Lung (tissue), 12 donors: ENCODE measurements around the gene UXS1. TPM values are rescaled to one million over a fixed set of nuclear protein-coding genes. Genes with fewer than 3 reads are reported as not detected.

Source experiments
- ATAC-seq: fragments of 200-7000 bp; cut with Tn5 transposase; one replicate; pipeline ENCODE4 v1.9.1; 2020; ENCODE audit warnings: moderate number of reproducible peaks; ENCODE audit not compliant: insufficient read depth, low FRiP score
- DNase-seq, 3 donors: peaks; one replicate each; pipeline ENCODE4 v3.0.0-alpha.2; 2013 to 2017
- H3K27ac ChIP-seq, 2 donors: one replicate each; pipeline ENCODE4 v1.5.1; 2013; ENCODE audit warnings: mild to moderate bottlenecking in 2 of 2, moderate library complexity in 2 of 2, control low read depth in 1 of 2, inconsistent platforms in 1 of 2, low read depth in 1 of 2, low read length in 1 of 2
- H3K27me3 ChIP-seq, 3 donors: one replicate each; pipeline ENCODE4 v1.5.1; 2013; ENCODE audit warnings: low read length in 2 of 3; ENCODE audit not compliant: control insufficient read depth in 3 of 3, insufficient read depth in 3 of 3
- H3K36me3 ChIP-seq, 4 donors: one replicate each; pipeline ENCODE4 v1.5.1; 2013; ENCODE audit warnings: low read length in 4 of 4, mild to moderate bottlenecking in 1 of 4, moderate library complexity in 1 of 4; ENCODE audit not compliant: control insufficient read depth in 4 of 4, insufficient read depth in 4 of 4
- H3K4me1 ChIP-seq, 5 donors: one replicate each; pipeline ENCODE4 v1.5.1; 2013; ENCODE audit warnings: low read length in 5 of 5, mild to moderate bottlenecking in 2 of 5, moderate library complexity in 1 of 5; ENCODE audit not compliant: control insufficient read depth in 5 of 5, insufficient read depth in 5 of 5
- H3K4me3 ChIP-seq: one replicate; pipeline ENCODE4 v1.5.1; 2013; ENCODE audit warnings: mild to moderate bottlenecking, control low read depth, moderate library complexity
- H3K9ac ChIP-seq, 2 donors: one replicate each; pipeline ENCODE4 v1.5.1; 2013; ENCODE audit warnings: low read length in 2 of 2, control low read depth in 1 of 2; ENCODE audit not compliant: insufficient read depth in 1 of 2
- H3K9me3 ChIP-seq, 4 donors: one replicate each; pipeline ENCODE4 v1.5.1; 2013; ENCODE audit warnings: low read length in 3 of 4, mild to moderate bottlenecking in 1 of 4, moderate library complexity in 1 of 4; ENCODE audit not compliant: control insufficient read depth in 4 of 4, insufficient read depth in 3 of 4
- CTCF ChIP-seq: IDR thresholded peaks from 2 replicates; pipeline ENCODE4 v1.5.1; 2012; ENCODE audit warnings: mild to moderate bottlenecking; ENCODE audit errors: control extremely low read depth, extremely low read depth
- WGBS, 2 donors: extraction: QIAGEN DNeasy Blood & Tissue Kit; methylation state at CpG; one replicate each; pipeline ENCODE4 v1.1.7; 2013; 5-methylcytosine and 5-hydroxymethylcytosine counted together
- polyA plus RNA-seq, 2 donors: library from polyadenylated mRNA; stranded (reverse); fragments of 200-250 nt; gene quantifications; one replicate each; pipeline ENCODE4 v1.2.1, GENCODE V29; 2013
- total RNA-seq, 2 donors: library from RNA; depleted of rRNA in 1 of 2; stranded (reverse); fragments of >200 nt in 1 of 2; gene quantifications; one replicate each; pipeline ENCODE4 v1.2.1, GENCODE V29; 2014 to 2021
- donor health status: control.
- donor health status: control.
- donor health status: Bipolar disorder and iron deficiency.
- donor health status: healthy.
- donor health status: DM: yes; HTN: yes; CAD: no.

UXS1 gene
- total and polyA plus RNA-seq, 4 donors: 24.6 to 96.5 (median 43.1) TPM

GRCh38 chr2:106185475-106186184 is 8.5 kb downstream of the UXS1 start:
- H3K36me3 ChIP-seq: no peaks in the 10 kb centered on the region
- ATAC-seq (no peak), DNase-seq (no peak)
- H3K27me3 ChIP-seq: no peaks in the 10 kb centered on the region
- H3K9me3 ChIP-seq: no peaks in the 10 kb centered on the region
- WGBS, 2 donors: 76 to 77% methylated on average over 8 of the region's 8 CpGs
- H3K4me3 ChIP-seq: no peak overlapping the region
- no peak overlapping the region for H3K27ac ChIP-seq
- peaks cover 3 to 26% (median 10%) of the 10 kb centered on the region in 5 donors for H3K4me1 ChIP-seq
- no peak for TF ChIP-seq CTCF
- H3K9ac ChIP-seq: no peak overlapping the region

GRCh38 chr2:106184857-106185256 is 9.2 kb downstream of the UXS1 start:
- H3K9ac ChIP-seq: no peak overlapping the region
- no peak for DNase-seq
- H3K36me3 ChIP-seq: no peaks in the 10 kb centered on the region
- TF ChIP-seq CTCF: no peak
- no peaks in the 10 kb centered on the region for H3K9me3 ChIP-seq
- no peak overlapping the region for H3K4me3 ChIP-seq
- no peak for ATAC-seq
- no peak overlapping the region for H3K27ac ChIP-seq
- WGBS, 2 donors: 94% methylated on average over 1 of the region's 1 CpG
- no peaks in the 10 kb centered on the region for H3K27me3 ChIP-seq
- H3K4me1 ChIP-seq: peaks cover 3 to 24% (median 10%) of the 10 kb centered on the region in 5 donors

- ATAC-seq: no peak
- DNase-seq: no peak
- no peak overlapping the region for H3K9ac ChIP-seq
- no peak overlapping the region for H3K4me3 ChIP-seq
- WGBS, 2 donors: 25 to 61% methylated on average over 2 of the region's 2 CpGs
- no peaks in the 10 kb centered on the region for H3K27me3 ChIP-seq
- no peaks in the 10 kb centered on the region for H3K36me3 ChIP-seq
- no peaks in the 10 kb centered on the region for H3K9me3 ChIP-seq
- no peak overlapping the region for H3K27ac ChIP-seq
- H3K4me1 ChIP-seq: peaks cover 3 to 19% (median 8%) of the 10 kb centered on the region in 5 donors
- TF ChIP-seq CTCF: no peak
These were observed 9.7 kb downstream of the UXS1 start for GRCh38 chr2:106184394-106184793.
